Memory B cell (primary cell): ENCODE data around the gene REEP1.

ENCODE experiments used
- ATAC-seq: fragments of 150-1000 bp; cut with Tn5 transposase; 2 replicates; pipeline ENCODE4 v1.10.0; 2021; ENCODE audit warnings: low read depth, mild to moderate bottlenecking, moderate library complexity
- DNase-seq, 2 donors: peaks; one replicate each; pipeline ENCODE4 v3.0.0; 2022; ENCODE audit warnings: low spot score in 2 of 2
- H3K27ac Mint-ChIP-seq: one replicate; pipeline ENCODE4 v1.8.0; 2022; ENCODE audit warnings: mild to moderate bottlenecking, moderate library complexity, mixed read lengths
- H3K27me3 Mint-ChIP-seq: one replicate; pipeline ENCODE4 v1.8.0; 2022; ENCODE audit warnings: mixed read lengths
- H3K36me3 Mint-ChIP-seq: one replicate; pipeline ENCODE4 v1.8.0; 2022; ENCODE audit warnings: mild to moderate bottlenecking, mixed read lengths
- H3K4me1 Mint-ChIP-seq: one replicate; pipeline ENCODE4 v1.8.0; 2022; ENCODE audit warnings: mixed read lengths
- H3K4me3 Mint-ChIP-seq: one replicate; pipeline ENCODE4 v1.8.0; 2022; ENCODE audit warnings: mild to moderate bottlenecking, moderate library complexity, mixed read lengths
- H3K9me3 Mint-ChIP-seq: one replicate; pipeline ENCODE4 v1.8.0; 2022; ENCODE audit warnings: mixed read lengths

The REEP1 gene

DNA sequence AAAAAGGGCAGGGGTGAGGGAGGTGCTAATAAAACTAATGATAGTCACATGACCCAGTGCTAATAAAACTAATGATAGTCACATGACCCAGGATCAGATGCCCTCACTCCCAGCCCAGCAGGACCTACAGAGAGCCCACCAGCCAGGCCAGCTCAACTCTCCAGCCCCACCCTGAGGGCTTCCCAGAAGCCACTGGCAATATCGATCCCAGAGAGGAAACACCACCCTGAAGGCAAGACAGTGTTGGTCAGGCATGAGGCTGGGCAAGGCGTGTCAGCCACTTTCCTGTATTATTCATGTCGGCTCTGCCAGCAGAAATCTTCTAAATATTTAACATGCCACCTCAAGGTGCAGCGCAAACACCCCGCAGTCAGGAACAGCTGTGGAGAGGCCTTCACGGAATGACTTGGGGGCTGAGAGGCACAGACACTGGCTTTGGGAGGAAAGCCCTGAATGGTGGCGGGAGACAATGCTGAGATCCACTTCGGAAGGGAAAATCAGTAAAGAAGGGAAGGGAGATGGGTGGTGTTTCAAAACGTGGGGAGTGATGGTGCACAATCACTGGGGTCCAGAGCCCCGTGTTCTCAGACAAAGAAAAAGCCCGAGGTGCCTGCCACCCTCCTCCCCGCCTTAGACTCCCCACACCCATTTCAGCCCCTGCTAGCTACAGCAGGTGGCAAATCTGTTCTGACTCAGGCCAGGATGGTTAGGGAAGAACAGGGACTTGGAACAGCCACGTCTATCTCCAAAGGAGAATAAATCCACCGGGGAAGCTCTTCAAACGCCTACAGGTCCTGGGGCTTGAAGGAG is 1.4 kb downstream of the REEP1 start:
- peaks cover 4% of the 10 kb centered on the region for H3K36me3 Mint-ChIP-seq
- ATAC-seq = no peak
- peaks cover 14% of the 10 kb centered on the region for H3K4me1 Mint-ChIP-seq
- peak overlapping the region; percentile 48 for H3K4me3 Mint-ChIP-seq
- DNase-seq = no peak
- peaks cover 38% of the 10 kb centered on the region for H3K27me3 Mint-ChIP-seq
- H3K9me3 Mint-ChIP-seq = peaks cover 4% of the 10 kb centered on the region
- no peak overlapping the region for H3K27ac Mint-ChIP-seq

DNA sequence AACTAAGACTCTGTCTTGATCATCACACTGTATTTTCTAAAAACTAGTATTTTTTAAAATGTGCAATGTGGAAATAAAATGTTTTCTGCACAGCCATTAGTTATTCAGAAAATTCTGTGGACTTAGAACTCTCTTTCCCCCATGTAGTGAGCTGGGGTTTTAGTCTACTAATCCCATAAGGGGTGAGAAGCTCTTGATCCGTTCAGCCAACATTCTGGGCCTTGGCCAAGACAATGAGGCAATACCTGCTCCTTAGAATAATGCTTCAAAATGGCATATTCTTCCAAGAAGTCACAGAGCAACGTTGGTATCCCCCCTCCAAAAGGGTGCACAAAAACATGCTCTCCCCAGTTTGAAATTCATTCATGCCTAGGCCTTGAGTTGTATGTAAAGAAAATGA is 4.0 kb downstream of the REEP1 start:
- H3K36me3 Mint-ChIP-seq = no peaks in the 10 kb centered on the region
- H3K4me3 Mint-ChIP-seq = no peak overlapping the region
- no peak overlapping the region for H3K27ac Mint-ChIP-seq
- ATAC-seq = no peak
- peaks cover 14% of the 10 kb centered on the region for H3K4me1 Mint-ChIP-seq
- H3K27me3 Mint-ChIP-seq = peaks cover 30% of the 10 kb centered on the region
- no peak for DNase-seq
- no peaks in the 10 kb centered on the region for H3K9me3 Mint-ChIP-seq

DNA sequence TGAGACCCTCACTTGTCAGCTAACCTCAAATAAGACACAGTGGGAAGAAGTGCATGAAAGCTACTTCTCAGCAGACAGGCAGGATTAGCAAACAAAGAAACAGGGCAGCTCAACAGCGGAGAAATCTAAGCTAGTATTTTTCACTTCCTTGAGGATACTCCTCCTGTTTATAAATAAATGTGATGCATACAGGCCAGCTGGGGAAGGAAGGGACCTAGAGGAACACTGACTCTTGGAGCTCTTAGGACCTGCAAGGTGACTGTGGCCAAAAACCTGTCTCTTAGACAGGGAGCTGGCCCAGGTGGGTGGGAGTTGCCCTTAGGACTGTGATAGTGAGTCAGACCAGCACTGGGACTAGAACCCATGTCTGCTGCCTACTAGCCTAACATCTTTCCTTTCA is 4.8 kb downstream of the REEP1 start:
- no peak for ATAC-seq
- DNase-seq = no peak
- no peak overlapping the region for H3K27ac Mint-ChIP-seq
- peaks cover 10% of the 10 kb centered on the region for H3K4me1 Mint-ChIP-seq
- no peak overlapping the region for H3K4me3 Mint-ChIP-seq
- H3K9me3 Mint-ChIP-seq = no peaks in the 10 kb centered on the region
- H3K27me3 Mint-ChIP-seq = peaks cover 24% of the 10 kb centered on the region
- no peaks in the 10 kb centered on the region for H3K36me3 Mint-ChIP-seq

DNA sequence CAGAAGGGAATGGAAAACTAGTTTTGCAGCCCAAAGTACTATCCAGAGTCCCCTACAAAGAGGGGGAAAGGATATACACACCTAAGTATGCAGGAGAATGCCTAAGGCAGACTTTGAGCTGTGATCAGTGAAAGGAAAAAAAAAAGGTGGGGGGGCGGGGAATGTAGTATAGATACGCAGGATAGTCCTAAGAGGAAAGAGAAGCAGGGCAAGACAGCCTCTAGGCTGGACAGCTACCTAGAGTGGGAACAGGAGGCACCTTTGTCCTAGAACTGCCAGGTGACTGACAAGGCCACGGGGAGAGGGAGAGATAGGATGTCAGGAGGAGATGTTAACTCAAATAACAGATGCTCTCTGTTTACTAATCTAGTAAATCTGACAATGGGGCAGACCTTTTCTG is 6.0 kb downstream of the REEP1 start:
- Mint-ChIP-seq H3K9me3 (no peaks in the 10 kb centered on the region), H3K27me3 (peaks cover 20% of the 10 kb centered on the region), H3K4me3 (no peak overlapping the region), H3K36me3 (no peaks in the 10 kb centered on the region), H3K27ac (no peak overlapping the region), H3K4me1 (peaks cover 6% of the 10 kb centered on the region)
- DNase-seq (no peak), ATAC-seq (no peak)

DNA sequence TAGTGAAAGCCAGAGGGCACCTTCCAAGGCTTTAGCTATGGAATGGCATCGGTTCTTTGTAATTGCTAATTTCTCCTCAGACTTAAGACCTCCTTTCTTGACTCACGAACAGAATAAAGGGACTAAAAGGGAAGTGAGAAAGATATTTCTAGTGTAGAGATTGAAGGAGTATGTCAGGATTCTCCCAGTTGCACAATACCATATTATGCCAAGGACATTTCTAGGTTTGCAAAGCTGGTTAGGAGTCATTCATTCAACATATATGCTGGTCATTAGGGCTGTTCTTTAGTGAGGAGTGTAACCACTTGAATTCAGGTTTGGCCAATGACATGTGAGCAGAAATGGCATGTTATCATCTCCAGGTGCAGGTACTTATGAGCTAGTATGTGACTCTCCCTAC is 7.4 kb downstream of the REEP1 start:
- peaks cover 13% of the 10 kb centered on the region for H3K27me3 Mint-ChIP-seq
- H3K4me1 Mint-ChIP-seq = peaks cover 2% of the 10 kb centered on the region
- no peak overlapping the region for H3K4me3 Mint-ChIP-seq
- H3K36me3 Mint-ChIP-seq = no peaks in the 10 kb centered on the region
- ATAC-seq (no peak), DNase-seq (no peak)
- H3K27ac Mint-ChIP-seq = no peak overlapping the region
- no peaks in the 10 kb centered on the region for H3K9me3 Mint-ChIP-seq

DNA sequence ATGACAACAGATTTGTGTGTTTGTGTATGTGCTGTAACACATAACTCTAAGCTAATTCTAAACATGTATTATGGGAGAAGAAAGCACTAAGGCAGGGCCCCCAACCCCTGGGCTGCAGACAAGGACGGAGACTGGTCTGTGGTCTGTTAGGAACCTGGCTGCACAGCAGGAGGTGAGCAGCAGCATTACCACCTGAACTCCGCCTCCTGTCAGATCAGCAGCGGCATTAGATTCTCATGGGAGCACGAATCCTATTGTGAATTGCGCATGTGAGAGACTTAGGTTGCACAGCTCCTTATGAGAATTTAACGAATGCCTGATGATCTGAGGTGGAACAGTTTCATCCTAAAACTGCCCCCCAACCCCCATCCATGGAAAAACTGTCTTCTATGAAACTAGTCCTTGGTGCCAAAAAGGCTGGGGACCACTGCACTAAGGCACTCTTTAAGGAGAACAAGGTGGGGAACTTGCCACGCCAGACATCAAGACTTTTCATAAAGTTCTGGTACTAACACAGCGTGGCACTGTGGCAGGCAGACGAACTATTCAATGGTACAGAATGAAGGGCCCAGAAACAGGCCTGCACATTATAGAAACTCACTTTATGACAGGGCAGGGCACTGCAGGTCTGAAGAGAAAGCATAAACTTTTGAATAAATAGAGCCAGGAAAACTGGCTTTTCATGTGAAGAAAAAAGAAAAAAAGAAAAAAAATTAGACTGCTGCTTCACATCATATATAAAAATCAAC is 14.0 kb downstream of the REEP1 start:
- peaks cover 2% of the 10 kb centered on the region for H3K27me3 Mint-ChIP-seq
- H3K4me1 Mint-ChIP-seq = no peaks in the 10 kb centered on the region
- H3K36me3 Mint-ChIP-seq = no peaks in the 10 kb centered on the region
- DNase-seq = no peak
- no peak for ATAC-seq
- H3K27ac Mint-ChIP-seq = no peak overlapping the region
- H3K9me3 Mint-ChIP-seq = no peaks in the 10 kb centered on the region
- no peak overlapping the region for H3K4me3 Mint-ChIP-seq

DNA sequence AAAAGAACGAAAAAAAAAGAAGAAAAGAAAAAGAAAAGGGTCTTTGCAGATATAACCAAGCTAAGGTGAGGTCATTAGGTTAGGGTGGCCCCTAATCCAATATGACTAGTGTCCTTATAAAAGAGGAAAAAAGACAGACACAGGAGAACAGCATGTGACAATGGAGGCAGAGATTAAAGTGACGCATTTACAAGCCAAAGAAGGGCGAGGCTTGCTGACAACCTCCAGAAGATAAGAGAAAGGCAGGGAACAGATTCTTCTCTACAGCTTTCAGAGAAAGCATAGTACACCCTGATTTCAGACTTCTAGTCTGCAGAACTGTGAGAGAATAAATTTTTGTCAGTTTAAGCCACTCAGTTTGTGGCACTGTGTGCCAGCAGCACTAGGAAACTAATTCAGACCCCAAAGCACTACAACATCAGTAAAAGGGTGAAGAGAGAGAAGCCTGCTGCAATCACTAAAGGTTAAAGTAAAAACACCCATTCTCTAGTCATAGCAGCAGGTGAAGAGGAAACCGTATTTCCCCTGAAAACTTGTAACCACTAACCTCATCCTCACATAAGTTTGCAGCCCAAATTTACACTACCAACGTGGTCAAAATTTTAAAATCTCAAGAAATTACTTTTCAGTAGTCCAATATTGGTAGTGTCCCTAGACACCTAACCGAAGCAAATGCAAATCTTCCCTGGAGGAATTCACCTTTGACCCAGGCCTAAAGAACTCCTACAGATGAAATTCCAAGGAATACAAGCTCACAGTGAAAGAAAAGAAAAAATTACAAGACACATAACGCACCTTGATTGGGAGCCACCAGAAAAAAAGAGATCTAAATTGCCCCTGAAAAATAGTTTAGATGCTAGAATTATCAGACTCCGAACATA is 17.5 kb downstream of the REEP1 start:
- ATAC-seq (no peak), DNase-seq (no peak)
- Mint-ChIP-seq H3K27ac (no peak overlapping the region), H3K4me3 (no peak overlapping the region), H3K4me1 (no peaks in the 10 kb centered on the region), H3K36me3 (no peaks in the 10 kb centered on the region), H3K9me3 (no peaks in the 10 kb centered on the region), H3K27me3 (no peaks in the 10 kb centered on the region)

DNA sequence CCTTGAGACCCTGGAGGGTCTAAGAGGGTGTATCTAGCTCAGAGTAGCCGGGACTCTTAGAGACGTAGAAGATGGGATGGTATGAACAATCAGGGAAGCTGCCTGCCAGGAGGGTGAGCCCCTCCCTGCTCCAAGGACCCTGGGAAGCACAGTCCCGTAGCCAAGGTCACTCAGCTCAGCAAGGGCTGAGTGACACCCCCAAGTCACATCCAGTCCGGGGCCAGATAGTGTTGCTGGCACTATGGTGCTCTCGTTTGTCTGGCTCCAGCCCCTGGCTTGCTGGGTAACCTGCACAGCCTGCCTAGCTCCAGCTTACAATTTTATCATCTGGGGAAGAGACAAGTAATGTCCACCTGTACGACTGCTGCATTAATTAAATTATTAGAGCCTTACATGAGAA is 22.3 kb downstream of the REEP1 start:
- H3K4me1 Mint-ChIP-seq = no peaks in the 10 kb centered on the region
- no peak overlapping the region for H3K4me3 Mint-ChIP-seq
- DNase-seq = no peak
- ATAC-seq = no peak
- H3K36me3 Mint-ChIP-seq = no peaks in the 10 kb centered on the region
- no peak overlapping the region for H3K27ac Mint-ChIP-seq
- no peaks in the 10 kb centered on the region for H3K9me3 Mint-ChIP-seq
- peaks cover 6% of the 10 kb centered on the region for H3K27me3 Mint-ChIP-seq

DNA sequence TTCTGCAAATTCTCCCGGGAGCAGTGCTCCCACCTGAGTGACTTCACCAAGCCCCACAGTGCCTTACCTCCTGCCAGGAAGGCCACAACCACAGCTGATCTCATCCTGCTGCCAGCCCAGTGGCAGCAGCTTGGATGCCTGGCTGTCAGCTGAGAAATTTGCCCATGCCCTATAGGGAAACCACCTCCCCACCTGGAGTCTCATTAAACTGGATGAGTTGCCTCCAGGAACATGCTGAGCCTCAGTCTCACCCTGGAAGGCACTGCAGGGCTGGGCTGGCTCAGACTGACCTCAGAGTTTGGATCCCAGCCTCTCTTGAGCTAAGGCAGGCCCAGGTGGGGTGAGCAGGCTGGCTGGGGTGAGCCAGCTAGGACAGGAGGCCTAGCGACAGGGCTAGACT is 23.3 kb downstream of the REEP1 start:
- DNase-seq = no peak
- Mint-ChIP-seq H3K9me3 (no peaks in the 10 kb centered on the region), H3K36me3 (no peaks in the 10 kb centered on the region), H3K27me3 (peaks cover 6% of the 10 kb centered on the region), H3K4me1 (no peaks in the 10 kb centered on the region), H3K27ac (no peak overlapping the region), H3K4me3 (no peak overlapping the region)
- ATAC-seq = no peak

DNA sequence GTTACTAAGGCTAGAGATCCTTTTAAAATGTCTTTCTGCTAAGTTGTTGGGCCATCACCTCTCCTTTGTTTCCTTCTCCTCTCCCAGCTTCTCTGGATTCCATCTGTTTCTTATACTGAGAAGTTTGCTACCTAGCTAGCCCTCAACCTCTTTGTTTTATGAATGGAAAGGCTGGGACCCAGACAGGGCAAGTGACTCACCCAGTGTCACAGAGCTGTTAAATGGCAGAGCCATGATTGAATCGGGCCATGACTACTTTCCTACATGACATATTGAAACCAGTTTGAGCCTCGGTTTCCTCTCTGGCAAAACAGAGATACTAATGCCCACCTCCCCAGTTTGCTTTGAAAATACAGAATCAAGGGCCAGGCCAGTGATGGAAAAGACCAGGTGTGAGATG is 24.1 kb downstream of the REEP1 start:
- Mint-ChIP-seq H3K27me3 (peaks cover 6% of the 10 kb centered on the region), H3K9me3 (no peaks in the 10 kb centered on the region), H3K4me1 (no peaks in the 10 kb centered on the region), H3K36me3 (no peaks in the 10 kb centered on the region), H3K27ac (no peak overlapping the region), H3K4me3 (no peak overlapping the region)
- DNase-seq (no peak), ATAC-seq (no peak)

DNA sequence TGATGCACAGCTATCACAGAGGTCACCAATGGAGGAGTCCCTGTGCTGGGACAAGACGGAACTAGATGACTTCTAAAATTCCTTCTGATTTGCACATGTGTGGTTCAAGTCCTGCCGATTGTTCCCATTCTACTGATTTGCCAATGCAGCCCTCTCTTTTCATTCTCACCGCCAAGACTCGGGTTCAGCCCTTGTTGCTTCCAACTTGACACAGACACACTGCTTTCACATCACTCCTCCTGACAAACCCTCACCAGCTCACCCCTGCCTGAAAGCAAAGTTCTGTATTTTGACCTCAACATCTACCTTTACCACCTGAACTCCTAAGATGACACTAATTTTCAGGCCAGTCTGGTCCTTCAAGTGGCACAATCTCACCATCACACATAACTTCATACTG is 25.5 kb downstream of the REEP1 start:
- no peak overlapping the region for H3K27ac Mint-ChIP-seq
- no peaks in the 10 kb centered on the region for H3K9me3 Mint-ChIP-seq
- ATAC-seq (no peak), DNase-seq (no peak)
- H3K4me1 Mint-ChIP-seq = no peaks in the 10 kb centered on the region
- peaks cover 6% of the 10 kb centered on the region for H3K27me3 Mint-ChIP-seq
- H3K36me3 Mint-ChIP-seq = no peaks in the 10 kb centered on the region
- H3K4me3 Mint-ChIP-seq = no peak overlapping the region

DNA sequence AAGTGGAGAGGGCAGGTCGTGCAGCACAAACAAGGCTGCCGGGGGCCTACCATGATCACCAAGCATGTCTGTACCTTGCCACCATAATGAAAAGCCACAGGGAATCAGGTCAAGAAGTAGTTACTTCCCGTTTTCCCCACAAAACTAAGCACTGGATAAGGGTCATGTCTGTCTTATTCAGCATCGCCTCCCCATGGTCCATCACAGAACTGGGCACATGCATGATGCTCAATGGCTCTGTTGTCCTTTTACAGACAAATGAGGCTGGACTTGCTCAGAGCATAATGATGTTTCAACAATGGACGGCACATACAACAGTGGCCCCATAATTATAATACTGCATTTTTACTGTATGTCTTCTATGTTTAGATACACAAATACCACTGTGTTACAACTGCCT is 27.5 kb downstream of the REEP1 start:
- Mint-ChIP-seq H3K4me3 (no peak overlapping the region), H3K9me3 (no peaks in the 10 kb centered on the region), H3K36me3 (no peaks in the 10 kb centered on the region), H3K27ac (no peak overlapping the region), H3K27me3 (peaks cover 10% of the 10 kb centered on the region), H3K4me1 (no peaks in the 10 kb centered on the region)
- ATAC-seq (no peak), DNase-seq (no peak)

DNA sequence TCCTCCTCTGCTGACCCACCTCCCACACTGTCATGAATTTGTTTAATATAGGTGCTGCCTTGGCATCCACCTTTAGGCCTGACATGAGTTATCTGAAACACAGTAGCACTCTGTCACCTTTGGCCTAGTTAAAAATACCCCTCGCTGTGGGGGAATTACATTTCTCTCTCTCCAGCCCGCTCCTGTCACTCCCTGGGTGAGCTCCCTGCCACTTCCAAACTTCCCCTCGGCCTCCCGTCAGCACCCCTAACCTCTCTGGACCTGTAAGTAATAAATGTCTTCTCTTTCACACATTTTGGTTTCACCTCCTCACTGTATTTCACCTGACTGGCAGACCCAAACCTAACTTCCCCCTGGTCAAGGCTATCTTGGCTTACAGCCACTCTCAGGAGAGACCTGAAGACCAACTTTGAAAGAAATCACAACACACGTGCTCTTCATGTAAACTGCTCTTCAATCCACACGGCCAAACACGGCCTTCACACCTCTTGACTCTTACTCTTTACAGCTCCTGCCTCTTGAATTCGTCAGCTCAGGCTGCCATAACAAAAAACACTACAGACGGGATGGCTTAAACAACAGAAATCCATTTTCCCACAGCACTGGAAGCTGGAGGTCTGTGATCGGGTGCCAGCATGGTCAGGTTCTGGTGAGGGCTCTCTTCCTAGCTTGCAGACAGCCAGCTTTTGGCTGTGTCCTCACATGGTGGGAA is 28.3 kb downstream of the REEP1 start:
- no peak overlapping the region for H3K27ac Mint-ChIP-seq
- peaks cover 10% of the 10 kb centered on the region for H3K27me3 Mint-ChIP-seq
- no peaks in the 10 kb centered on the region for H3K4me1 Mint-ChIP-seq
- DNase-seq (no peak), ATAC-seq (no peak)
- no peak overlapping the region for H3K4me3 Mint-ChIP-seq
- no peaks in the 10 kb centered on the region for H3K36me3 Mint-ChIP-seq
- H3K9me3 Mint-ChIP-seq = no peaks in the 10 kb centered on the region

DNA sequence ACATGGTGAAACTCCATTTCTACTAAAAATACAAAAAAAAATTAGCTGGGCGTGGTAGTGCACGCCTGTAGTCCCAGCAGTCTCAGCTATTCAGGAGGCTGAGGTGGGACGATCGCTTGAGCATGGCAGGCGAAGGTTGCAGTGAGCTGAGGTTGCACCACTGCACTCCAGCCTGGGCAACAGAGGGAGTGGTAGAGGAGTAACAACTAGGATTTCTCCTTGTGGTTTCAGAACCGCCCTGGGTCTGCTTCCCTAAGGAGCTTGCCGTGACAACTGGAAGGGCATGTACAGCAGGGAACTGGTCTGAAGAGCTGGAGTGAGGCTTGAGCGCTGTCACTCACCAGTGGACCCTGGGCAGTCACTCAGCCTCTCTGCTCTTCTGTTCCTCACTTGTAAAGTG is 29.1 kb downstream of the REEP1 start:
- DNase-seq (no peak), ATAC-seq (no peak)
- H3K27me3 Mint-ChIP-seq = peaks cover 15% of the 10 kb centered on the region
- no peaks in the 10 kb centered on the region for H3K4me1 Mint-ChIP-seq
- no peak overlapping the region for H3K4me3 Mint-ChIP-seq
- no peaks in the 10 kb centered on the region for H3K36me3 Mint-ChIP-seq
- H3K9me3 Mint-ChIP-seq = no peaks in the 10 kb centered on the region
- H3K27ac Mint-ChIP-seq = no peak overlapping the region
